Immature natural killer cell (primary cell): ENCODE data around the gene DUOXA1. TPM values are rescaled to one million over a fixed set of nuclear protein-coding genes. Genes with fewer than 3 reads are reported as not detected.
"Not testable (repeated sequence)": the region's sequence is repeated elsewhere in the genome, so short reads cannot be mapped to it uniquely, and the experiment has no call there.

Source experiments
- DNase-seq, 3 donors: peaks; one replicate each; pipeline ENCODE4 v3.0.0; 2022; ENCODE audit warnings: mixed read lengths in 1 of 3
- H3K27ac Mint-ChIP-seq, 6 donors: one replicate each; pipeline ENCODE4 v1.8.0; 2020; ENCODE audit warnings: mixed read lengths in 6 of 6, mild to moderate bottlenecking in 5 of 6, inconsistent platforms in 4 of 6, moderate library complexity in 3 of 6
- H3K27me3 Mint-ChIP-seq, 3 donors: one replicate each; pipeline ENCODE4 v1.8.0; 2020 to 2021; ENCODE audit warnings: low read depth in 3 of 3, mild to moderate bottlenecking in 3 of 3, mixed read lengths in 3 of 3, moderate library complexity in 3 of 3, inconsistent platforms in 1 of 3
- H3K36me3 Mint-ChIP-seq, 3 donors: one replicate each; pipeline ENCODE4 v1.8.0; 2020; ENCODE audit warnings: mixed read lengths in 3 of 3, inconsistent platforms in 2 of 3, mild to moderate bottlenecking in 2 of 3
- H3K4me1 Mint-ChIP-seq, 2 donors: one replicate each; pipeline ENCODE4 v1.8.0; 2020; ENCODE audit warnings: inconsistent platforms in 2 of 2, mild to moderate bottlenecking in 2 of 2, mixed read lengths in 2 of 2, moderate library complexity in 1 of 2
- H3K4me3 Mint-ChIP-seq, 5 donors: one replicate each; pipeline ENCODE4 v1.8.0; 2020; ENCODE audit warnings: mild to moderate bottlenecking in 5 of 5, mixed read lengths in 5 of 5, inconsistent platforms in 3 of 5, moderate library complexity in 3 of 5
- H3K9me3 Mint-ChIP-seq, 6 donors: one replicate each; pipeline ENCODE4 v1.8.0; 2020; ENCODE audit warnings: mild to moderate bottlenecking in 6 of 6, mixed read lengths in 6 of 6, inconsistent platforms in 4 of 6, moderate library complexity in 3 of 6
- polyA plus RNA-seq, 3 donors: library from polyadenylated mRNA; unstranded; fragments of 300-500 nt; fragmentation: Illumina TruSeq; gene quantifications; one replicate each; pipeline ENCODE4 v1.2.3, GENCODE V29; 2021

DUOXA1 gene
- polyA plus RNA-seq, 3 donors from 2014 or later = not detected

DNA sequence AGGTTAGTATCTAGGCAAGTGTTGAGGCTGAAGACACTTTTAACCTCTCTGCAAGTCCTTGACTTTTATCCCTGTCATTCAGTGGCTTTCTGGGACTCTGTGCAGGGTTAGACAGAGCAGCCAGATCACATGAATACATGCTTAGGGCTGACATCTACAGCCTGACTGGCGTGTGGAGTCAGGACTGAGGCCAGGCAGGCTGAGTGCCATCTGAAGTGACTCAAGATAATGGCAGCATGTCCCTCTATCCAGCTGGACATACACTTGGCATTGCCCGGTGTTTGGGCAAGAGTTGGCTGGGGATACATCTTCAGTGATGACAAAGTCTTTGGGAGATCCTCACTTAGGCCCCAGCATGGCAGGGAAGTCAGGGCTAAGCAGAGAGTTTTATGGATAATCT, 38.1 kb downstream of the DUOXA1 start:
- H3K27ac Mint-ChIP-seq = no peak overlapping the region
- no peak overlapping the region for H3K4me3 Mint-ChIP-seq
- peaks cover 0 to 22% (median 10%) of the 10 kb centered on the region in 3 donors for H3K27me3 Mint-ChIP-seq
- no peaks in the 10 kb centered on the region for H3K9me3 Mint-ChIP-seq
- no peaks in the 10 kb centered on the region for H3K4me1 Mint-ChIP-seq
- no peaks in the 10 kb centered on the region for H3K36me3 Mint-ChIP-seq
- no peak for DNase-seq

DNA sequence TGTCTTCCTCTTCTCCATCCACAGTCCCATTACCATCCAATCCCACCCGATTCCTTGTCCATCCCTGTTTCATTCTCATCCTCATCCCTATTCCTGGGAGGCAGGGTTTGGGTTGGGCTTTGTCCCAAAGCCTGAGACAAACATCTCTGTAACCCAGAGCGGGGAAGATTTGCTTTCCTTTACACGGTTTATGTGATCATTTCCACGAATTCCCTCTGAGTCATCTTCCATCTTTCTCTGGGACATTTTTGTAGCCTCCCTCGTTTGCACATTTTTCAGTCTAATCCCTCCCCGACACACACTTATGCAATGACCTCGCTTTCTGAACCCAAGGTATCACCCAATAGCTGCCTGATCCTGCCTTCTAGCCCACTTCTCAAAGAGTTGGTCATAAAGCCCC, 38.5 kb downstream of the DUOXA1 start:
- Mint-ChIP-seq H3K9me3 (no peaks in the 10 kb centered on the region), H3K4me3 (no peak overlapping the region), H3K4me1 (no peaks in the 10 kb centered on the region), H3K36me3 (no peaks in the 10 kb centered on the region), H3K27ac (no peak overlapping the region), H3K27me3 (peaks cover 0 to 22% (median 10%) of the 10 kb centered on the region in 3 donors)
- no peak for DNase-seq

DNA sequence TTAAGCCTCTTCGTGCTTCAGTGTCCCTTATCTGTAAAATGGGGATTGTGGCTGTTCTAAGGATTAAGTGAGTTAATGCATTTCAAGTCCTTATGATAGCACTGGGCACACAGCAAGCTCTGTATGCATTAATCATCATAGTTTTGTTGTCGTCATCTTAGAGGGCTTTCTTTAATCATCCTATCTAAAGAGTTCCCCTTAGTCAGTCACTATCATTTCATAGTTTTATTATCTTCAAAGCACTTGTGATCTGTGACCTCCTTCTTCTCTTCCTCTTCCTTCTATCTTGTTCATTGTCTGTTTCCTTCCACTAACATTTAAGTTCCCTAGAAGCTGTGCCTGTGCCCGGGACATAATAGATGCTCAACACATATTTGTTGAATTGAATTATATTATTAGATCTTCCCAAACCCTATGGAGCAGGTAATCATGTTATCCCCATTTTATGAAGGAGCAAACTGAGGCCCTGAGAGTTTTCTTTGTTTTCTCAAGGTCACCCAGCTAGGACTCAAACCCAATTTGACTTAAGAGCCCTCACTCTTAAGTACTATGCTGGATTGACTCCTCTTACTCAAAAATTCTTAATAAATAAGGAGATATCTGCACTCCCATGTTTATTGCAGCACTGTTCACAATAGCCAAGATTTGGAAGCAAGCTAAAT, 39.8 kb downstream of the DUOXA1 start:
- Mint-ChIP-seq H3K36me3 (no peaks in the 10 kb centered on the region), H3K4me1 (no peaks in the 10 kb centered on the region), H3K9me3 (no peaks in the 10 kb centered on the region), H3K27ac (no peak overlapping the region), H3K27me3 (peaks cover 0 to 22% (median 13%) of the 10 kb centered on the region in 3 donors), H3K4me3 (no peak overlapping the region)
- DNase-seq = no peak

DNA sequence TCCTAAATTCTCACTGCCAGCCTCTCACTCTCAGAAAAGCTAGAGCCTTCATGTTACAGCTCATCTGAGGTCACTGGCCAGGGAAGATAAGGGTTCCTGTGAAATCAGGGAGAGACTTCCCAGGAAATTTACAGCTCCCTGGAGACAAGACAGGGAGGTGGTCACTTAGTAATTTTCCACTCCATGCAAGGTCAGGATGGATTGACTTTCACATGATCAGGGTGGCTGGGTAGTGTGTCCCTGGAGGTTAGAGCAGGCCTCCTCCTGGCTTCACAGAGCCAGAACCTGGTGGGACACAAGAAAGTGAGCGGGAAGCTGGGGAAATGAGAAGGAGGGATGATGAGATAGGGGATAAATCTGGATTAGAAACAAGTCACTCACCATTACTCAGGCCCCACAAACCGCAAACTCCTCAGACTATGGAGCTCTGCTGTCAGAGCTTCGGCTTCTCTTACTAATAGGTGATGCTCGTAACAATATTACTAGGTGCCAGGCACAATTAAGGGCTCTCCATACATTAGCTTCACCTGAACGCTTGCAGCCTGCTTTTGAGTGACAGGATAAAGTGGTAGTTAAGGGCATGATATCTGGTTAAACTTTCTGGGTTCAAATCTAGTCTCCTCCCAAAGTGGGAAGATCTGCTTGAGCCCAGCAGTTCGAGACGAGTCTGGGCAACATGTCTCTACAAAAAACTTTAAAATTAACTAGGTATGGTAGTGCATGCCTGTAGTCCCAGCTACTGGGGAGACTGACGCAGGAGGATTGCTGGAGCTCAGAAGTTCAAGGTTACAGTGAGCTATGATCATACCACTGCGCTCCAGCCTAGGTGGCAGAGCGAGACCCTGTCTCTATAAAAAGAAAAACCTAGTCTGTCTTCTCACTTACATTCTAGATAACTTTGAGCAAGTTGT, 40.6 kb downstream of the DUOXA1 start:
- DNase-seq = no peak
- H3K9me3 Mint-ChIP-seq = no peaks in the 10 kb centered on the region
- peaks cover 0 to 22% (median 16%) of the 10 kb centered on the region in 3 donors for H3K27me3 Mint-ChIP-seq
- no peaks in the 10 kb centered on the region for H3K36me3 Mint-ChIP-seq
- H3K4me3 Mint-ChIP-seq = no peak overlapping the region
- no peaks in the 10 kb centered on the region for H3K4me1 Mint-ChIP-seq
- H3K27ac Mint-ChIP-seq = no peak overlapping the region

DNA sequence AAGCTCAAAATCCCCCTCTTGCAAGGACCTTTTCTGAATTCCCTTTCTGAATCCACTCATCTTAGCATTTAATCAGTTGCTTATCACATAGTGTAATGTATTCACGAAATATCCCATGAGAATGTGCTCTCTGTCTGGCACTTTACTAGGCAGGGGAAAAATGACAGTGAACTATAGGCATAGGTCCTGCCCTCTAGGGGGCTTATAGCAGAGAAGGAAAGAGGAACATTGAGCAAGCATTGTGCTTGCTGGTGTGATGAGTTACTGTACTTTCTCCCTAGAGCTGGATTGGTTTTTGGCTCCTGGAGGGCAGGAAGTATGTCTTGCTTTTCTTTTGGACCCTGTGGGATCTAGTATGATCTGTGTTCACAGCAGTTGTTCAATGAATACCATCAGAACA, 42.2 kb downstream of the DUOXA1 start:
- no peaks in the 10 kb centered on the region for H3K36me3 Mint-ChIP-seq
- DNase-seq = no peak
- no peaks in the 10 kb centered on the region for H3K9me3 Mint-ChIP-seq
- no peak overlapping the region for H3K27ac Mint-ChIP-seq
- peaks cover 0 to 22% (median 19%) of the 10 kb centered on the region in 3 donors for H3K27me3 Mint-ChIP-seq
- H3K4me1 Mint-ChIP-seq = no peaks in the 10 kb centered on the region
- H3K4me3 Mint-ChIP-seq = no peak overlapping the region

DNA sequence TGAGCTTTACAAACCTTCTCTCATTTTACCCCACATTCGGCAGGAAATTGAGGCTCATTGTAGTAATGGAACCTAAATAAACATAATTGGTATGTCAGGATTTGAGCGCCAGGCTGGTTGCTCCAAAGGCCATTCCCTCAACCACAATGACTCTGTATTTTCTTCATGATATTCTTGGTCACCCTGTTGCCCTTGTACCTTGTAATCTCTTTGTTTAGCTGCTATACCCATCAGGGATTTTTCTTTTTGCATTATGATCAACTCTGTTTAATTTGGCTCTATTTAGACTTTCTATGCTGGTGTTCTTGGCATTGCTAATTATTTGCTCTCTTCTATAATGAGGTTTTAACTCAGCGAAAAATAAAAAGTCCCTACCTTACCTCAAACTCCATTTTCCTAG, 45.5 kb downstream of the DUOXA1 start:
- H3K9me3 Mint-ChIP-seq = no peaks in the 10 kb centered on the region
- H3K4me3 Mint-ChIP-seq = no peak overlapping the region
- H3K27ac Mint-ChIP-seq = no peak overlapping the region
- DNase-seq = no peak
- H3K36me3 Mint-ChIP-seq = no peaks in the 10 kb centered on the region
- H3K4me1 Mint-ChIP-seq = no peaks in the 10 kb centered on the region
- H3K27me3 Mint-ChIP-seq = peaks cover 0 to 16% (median 6%) of the 10 kb centered on the region in 3 donors

DNA sequence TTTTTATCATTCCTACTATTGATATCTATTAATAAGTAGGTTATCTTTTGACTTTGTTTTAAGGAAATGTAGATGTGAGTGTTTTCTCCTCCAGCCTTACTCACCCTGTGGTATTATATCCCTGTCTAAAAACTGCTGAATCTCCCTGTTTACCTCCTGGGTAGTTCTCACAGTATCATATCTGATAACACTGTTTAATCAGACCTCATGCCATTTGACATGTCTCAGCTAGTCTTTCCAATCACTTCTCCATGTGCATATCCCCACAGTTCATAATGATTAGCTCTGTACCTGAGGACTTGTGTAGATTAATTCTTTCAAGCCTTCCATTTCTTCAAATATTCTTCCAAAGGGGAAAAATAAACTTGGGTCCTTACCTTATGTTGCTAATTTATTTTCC, 46.5 kb downstream of the DUOXA1 start:
- DNase-seq = no peak
- Mint-ChIP-seq H3K27me3 (peaks cover 0 to 16% (median 6%) of the 10 kb centered on the region in 3 donors), H3K4me3 (no peak overlapping the region), H3K27ac (no peak overlapping the region), H3K4me1 (no peaks in the 10 kb centered on the region), H3K9me3 (no peaks in the 10 kb centered on the region), H3K36me3 (no peaks in the 10 kb centered on the region)

DNA sequence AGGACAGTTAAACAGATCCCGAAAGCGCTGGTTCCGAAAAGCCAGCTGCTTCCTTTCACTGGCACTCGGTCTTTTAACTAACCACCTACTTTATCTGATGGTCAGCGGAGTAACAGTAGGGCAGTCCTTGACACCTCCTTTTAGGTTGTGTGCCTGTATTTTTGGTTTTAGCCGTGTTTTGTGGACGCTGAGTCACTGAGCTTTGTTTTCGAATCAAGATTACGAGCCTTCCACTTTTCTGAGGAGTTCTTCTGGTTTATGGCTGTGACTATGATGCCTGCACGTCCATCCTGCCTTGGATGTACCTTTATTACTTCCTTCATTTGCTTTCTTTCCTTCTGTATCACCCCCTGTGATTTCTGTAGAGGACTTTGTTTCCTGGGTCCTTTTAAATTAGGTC, 47.3 kb downstream of the DUOXA1 start:
- peaks cover 0 to 13% (median 6%) of the 10 kb centered on the region in 3 donors for H3K27me3 Mint-ChIP-seq
- not testable (repeated sequence) for H3K36me3 Mint-ChIP-seq, H3K9me3 Mint-ChIP-seq, H3K4me1 Mint-ChIP-seq, H3K27ac Mint-ChIP-seq, DNase-seq, H3K4me3 Mint-ChIP-seq

DNA sequence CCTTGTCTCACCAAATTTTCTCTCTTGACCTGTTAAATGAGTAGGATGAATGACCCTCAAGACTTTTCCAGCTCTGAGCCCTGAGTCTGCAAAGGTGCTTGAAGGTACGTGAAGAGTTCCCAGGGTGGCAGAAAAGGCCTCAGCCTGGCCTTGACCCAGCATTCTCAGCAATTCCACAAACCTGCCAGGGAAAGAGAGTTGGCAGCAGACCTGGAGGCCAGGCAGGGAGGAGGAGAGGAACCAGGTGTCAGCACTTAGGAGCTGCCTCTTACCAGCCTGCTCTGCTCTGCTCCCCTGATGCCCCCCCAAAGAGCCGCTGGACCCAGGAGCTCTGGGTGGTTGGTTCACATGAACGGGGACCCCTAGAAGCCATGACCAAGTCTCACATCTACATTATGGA, 49.1 kb downstream of the DUOXA1 start:
- H3K36me3 Mint-ChIP-seq, DNase-seq, H3K4me3 Mint-ChIP-seq, H3K27ac Mint-ChIP-seq, H3K4me1 Mint-ChIP-seq, H3K9me3 Mint-ChIP-seq: not testable (repeated sequence)
- peaks cover 0 to 13% (median 0%) of the 10 kb centered on the region in 3 donors for H3K27me3 Mint-ChIP-seq

DNA sequence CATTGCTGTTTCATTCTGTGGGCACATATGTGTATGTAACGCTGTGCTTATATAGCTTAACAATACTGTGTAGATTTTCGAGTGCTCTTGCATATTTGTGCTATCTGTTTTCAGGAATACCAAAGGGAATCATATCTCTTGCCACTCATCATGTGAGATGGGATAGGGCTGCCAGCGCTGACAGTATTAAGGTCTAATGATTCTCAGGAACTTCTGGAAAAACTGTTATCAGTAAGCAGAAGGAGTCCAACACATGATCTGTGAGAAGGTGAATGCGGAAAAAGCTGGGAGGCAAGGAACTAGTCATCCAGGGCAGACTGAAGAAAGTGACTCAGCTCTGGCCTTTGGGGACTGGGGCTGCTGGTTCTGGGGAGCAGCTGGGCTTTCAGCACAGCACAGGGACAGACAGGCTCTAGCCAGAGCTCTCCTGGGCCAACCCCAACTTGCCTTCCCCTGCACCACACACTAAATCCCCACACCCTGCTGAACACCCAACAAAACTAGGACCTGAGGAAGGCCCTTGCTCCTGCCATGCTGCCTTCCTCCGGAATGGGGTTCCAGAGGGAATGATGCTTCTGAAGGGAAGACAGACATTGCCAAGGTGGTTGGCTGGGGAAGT, 49.9 kb downstream of the DUOXA1 start:
- not testable (repeated sequence) for H3K36me3 Mint-ChIP-seq, H3K4me1 Mint-ChIP-seq, H3K27ac Mint-ChIP-seq, H3K4me3 Mint-ChIP-seq, DNase-seq, H3K27me3 Mint-ChIP-seq, H3K9me3 Mint-ChIP-seq

DNA sequence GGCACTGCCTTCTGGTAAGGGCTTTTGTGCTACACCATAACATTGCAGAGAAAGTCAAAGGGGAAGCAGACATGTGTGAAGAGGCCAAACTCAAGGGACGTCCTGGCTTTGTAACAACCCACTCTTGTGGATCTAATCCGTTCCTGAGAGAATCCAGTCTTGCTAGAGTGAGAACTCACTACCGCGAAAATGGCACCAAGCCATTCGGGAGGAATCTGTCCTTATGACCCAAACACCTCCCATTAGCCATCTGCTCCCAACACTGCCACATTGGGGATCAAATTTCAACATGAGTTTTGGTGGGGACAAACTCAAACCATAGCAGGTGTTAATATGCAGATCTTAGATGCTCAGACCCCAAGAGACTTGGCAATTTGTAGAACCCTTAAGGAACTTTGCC, 50.5 kb downstream of the DUOXA1 start:
- H3K36me3 Mint-ChIP-seq, H3K9me3 Mint-ChIP-seq, H3K27me3 Mint-ChIP-seq, DNase-seq, H3K27ac Mint-ChIP-seq, H3K4me1 Mint-ChIP-seq, H3K4me3 Mint-ChIP-seq: not testable (repeated sequence)

DNA sequence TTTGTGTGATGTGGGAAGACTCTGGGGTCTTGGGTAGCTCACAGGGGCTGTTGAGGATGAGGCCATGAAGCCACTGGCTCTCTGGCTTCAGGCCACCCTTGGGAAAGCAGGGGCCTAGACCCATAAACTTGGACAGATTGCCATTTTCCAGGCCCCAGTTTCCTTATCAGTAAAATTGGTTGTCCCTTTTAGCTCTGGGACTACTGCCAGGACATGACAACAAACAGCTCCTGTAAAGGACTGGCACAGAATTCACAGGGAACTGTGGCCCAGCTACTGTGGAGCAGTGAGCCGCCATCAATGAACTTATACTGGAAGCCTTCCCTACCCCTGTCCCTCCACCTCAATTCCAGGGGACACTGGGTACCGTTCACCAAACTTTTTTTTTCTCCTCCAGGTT, 52.3 kb downstream of the DUOXA1 start:
- DNase-seq, H3K4me1 Mint-ChIP-seq, H3K4me3 Mint-ChIP-seq, H3K27me3 Mint-ChIP-seq, H3K9me3 Mint-ChIP-seq, H3K36me3 Mint-ChIP-seq, H3K27ac Mint-ChIP-seq: not testable (repeated sequence)

DNA sequence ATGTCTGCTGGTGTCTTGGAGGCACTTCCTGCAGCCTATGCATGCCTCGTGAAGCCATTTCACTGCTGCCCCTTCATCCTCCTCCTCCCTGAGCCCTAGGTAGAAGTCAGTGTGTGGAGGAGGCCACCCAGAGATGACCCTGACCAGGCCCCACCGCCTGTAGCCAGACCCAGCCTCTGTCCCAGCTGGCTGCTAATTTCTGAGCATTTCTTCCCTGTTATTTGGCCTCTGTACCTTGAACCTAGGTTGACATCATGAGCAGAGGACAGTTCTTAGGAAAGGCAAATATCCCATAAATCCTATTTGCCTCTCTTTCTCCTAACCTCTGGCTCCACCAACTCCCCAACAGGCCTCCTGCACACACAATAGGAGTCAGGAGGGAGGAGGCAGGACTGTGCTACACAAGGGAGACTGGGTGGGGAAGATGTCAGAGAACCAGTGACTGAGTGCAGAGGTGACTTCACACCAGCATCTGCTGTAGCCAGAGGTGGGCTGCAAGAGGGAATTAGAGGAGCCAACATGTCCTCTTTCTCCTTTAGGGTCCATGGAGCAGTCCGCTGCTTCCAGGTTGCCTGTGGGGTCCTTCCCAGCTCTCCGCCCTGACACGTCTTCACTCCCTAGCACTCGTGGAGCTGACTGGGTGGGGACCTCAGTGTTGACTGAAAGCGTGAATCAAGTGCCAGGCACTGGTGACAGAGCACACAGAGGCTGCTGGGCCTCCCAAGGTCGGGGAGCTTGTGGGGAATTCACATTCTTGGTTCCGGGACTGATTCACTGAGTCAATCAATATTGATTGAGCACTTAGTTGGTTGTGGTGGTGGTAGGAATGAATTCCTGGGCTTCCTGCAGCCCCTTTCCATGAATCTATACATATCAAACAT, 54.0 kb downstream of the DUOXA1 start:
- not testable (repeated sequence) for H3K9me3 Mint-ChIP-seq, H3K4me1 Mint-ChIP-seq, DNase-seq, H3K36me3 Mint-ChIP-seq, H3K4me3 Mint-ChIP-seq, H3K27me3 Mint-ChIP-seq, H3K27ac Mint-ChIP-seq

DNA sequence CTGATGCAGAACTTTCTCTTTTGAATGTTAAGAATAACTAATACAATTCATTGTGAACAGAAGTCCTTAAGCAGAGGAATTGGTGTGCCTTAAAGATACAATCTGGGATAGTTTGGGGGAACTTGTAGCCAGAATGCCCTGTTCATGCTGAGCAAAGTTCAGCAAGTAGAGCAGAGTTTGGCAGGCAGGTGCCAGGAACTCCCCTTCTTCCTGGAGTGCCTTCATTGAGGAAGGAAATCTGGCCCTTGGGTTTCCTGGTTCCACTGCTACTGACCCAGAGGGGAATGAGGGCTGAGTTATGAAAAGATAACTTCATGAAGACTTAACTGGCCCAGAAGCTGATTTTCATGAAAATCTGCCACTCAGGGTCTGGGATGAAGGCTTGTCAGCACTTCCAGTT, 56.1 kb downstream of the DUOXA1 start:
- not testable (repeated sequence) for H3K27ac Mint-ChIP-seq, H3K36me3 Mint-ChIP-seq, H3K4me3 Mint-ChIP-seq, DNase-seq, H3K9me3 Mint-ChIP-seq, H3K4me1 Mint-ChIP-seq, H3K27me3 Mint-ChIP-seq
